Skin of body (tissue), 2 donors: Measurements from ENCODE around the gene SYNGR1. TPM values are rescaled to one million over a fixed set of nuclear protein-coding genes. Genes with fewer than 3 reads are reported as not detected.
A peak's percentile ranks its signal among the peaks of the same experiment; 100 is the strongest.
"Not testable (repeated sequence)": the region's sequence is repeated elsewhere in the genome, so short reads cannot be mapped to it uniquely, and the experiment has no call there.

Experiments
- DNase-seq: peaks from one replicate; lab custom pipeline; 2025; lab: John Stamatoyannopoulos, UW
- total RNA-seq: library from RNA; depleted of rRNA; stranded (reverse); fragments of >200 nt; gene quantifications from one replicate; pipeline ENCODE4 v1.2.3, GENCODE V29; 2014

The SYNGR1 gene
- total RNA-seq, 1 donor from 2014 or later, result 14.6 TPM

- peak; percentile 26 for DNase-seq
These were observed 33.2 kb upstream of the SYNGR1 start for GRCh38 chr22:39316440-39317083.

DNA sequence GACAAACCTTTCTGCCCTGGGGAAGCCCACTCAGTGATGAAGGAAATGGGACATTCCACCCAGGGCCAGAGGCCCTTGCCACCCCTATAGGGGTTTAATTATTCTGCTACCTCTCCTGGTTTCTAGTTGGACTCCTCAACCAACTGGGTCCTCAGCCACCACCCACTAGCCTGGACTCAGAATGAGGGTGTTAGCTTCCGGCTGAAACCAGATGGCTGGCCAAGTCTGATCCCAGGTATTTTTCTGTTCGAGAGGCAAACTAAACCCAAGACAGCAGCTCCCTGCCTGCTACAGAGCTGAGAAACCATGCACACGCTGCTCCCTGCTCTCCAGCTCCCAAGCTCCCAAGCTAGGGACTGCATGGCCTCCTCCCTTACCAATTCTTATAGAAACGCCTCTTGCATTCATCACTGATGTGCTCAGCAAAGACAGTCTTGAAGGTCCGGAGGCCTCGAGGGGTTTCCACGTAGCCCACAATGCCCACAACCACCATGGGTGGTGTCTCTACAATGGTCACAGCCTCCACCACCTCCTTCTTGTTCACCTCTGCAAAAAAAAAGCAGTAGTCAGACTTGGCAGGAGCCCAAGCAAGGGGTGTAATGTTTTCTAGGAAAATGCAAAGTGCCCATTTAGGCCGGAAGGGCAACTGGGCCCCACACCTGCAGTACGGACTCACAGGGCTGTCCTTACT, 32.6 kb upstream of the SYNGR1 start:
- no peak for DNase-seq

GRCh38 chr22:39317775-39318506, 31.9 kb upstream of the SYNGR1 start:
- no peak for DNase-seq

- no peak for DNase-seq
These were observed 31.1 kb upstream of the SYNGR1 start for GRCh38 chr22:39318507-39319283.

DNA sequence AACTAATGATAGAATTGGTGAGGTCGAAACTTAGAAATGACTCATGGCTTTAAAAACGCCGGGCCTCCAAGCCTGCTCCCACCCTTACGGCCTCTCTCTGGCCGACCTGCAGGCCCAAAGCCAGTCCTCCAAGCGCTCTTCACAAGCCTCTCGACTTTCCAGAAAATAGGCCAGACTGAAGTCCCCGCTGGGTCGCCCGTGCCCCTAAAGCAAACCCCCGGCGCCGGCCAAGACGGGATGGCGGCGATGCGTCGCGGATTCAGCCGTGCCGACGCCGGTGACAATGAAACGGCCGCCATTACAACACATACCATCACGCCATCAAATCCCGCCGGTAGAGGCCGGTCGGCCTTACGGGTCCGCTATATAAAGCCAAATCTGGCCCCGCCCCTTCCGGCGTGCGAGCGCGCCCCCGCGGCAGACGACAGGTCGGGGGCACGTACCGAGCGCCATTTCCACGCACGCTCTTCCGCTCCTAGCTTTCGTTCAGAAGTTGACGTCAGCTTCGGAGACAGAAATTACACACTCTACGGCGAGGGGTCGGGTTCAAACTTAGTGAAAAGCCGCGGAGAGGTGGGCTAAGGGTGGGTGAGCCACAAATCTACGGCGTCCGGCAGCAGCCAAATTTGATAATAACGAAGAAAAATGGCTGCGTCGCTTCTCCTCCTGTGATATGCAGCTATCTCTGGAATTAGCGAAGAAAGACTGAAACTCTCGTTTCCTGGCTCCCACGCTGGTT, 30.3 kb upstream of the SYNGR1 start, which contains the start of gene RPL3:
RPL3 (minus strand) TSS at position 340 of the 739 bp plus-strand sequence; CDS start at position 314, 26 bp downstream.
- peak; percentile 99 for DNase-seq

- not testable (repeated sequence) for DNase-seq
These were observed 29.2 kb upstream of the SYNGR1 start for GRCh38 chr22:39320616-39321029.

DNA sequence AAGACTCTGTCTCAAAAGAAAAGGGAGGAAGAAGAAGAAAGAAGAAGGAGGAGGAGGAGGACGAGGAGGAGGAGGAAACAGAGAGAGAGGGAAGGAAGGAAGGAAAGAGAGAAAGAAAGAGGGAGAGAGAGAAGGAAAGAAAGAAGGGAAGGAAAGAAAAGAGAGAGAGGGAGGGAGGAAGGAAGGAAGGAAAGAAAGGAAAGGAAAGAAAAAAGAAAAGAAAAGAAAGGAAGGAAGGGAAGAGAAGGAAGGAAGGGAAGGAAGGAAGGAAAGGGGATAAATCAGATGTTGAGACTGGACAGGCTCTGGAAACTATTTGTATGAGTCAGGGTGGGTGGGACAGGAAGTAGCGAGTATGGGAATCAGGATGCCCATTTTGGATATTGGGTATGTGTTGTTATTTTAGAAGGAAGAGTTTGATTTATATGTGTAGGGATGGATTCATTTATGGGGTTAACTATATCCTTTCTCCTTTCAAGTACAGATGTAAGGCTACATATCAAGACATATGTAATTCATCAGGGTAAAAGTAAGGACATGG, 24.3 kb upstream of the SYNGR1 start:
- DNase-seq, result no peak

- no peak for DNase-seq
These were observed 21.6 kb upstream of the SYNGR1 start for GRCh38 chr22:39327995-39328754.

DNA sequence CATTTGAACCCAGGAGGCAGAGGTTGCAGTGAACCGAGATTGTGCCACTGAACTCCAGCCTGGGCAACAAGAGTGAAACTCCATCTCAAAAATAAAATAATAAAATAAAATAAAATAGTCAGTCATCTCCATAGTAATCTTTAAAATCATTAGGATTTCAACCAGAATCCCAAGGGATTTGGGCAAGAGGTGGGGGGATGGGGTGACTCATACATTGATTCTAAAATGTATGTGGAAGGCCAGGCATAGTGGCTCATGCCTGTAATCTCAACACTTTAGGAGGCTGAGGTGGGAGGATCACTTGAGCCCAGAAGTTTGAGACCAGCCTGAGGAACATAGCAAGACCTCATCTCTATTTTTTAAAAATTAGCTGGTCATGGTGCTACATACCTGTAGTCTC, 19.2 kb upstream of the SYNGR1 start:
- DNase-seq, result not testable (repeated sequence)

- DNase-seq, result peak; percentile 94
These were observed 17.2 kb upstream of the SYNGR1 start for GRCh38 chr22:39332441-39333064.

DNA sequence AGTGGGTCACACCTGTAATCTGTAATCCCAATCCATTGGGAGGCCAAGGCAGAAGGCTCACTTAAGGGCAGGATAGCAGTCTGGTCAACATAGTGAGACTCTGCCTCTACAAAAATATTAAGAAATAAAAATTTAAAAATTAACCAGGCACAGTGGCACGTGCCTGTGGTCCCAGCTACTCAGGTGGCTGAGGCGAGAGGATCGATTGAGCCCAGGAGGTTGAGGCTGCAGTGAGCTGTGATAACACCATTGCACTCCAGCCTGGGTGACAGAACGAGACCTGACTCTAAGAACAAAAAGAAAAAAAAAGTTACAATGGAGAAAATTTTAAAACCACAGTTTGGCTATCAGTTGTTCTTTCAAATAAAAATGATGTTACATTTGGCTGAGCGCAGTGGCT, 13.4 kb upstream of the SYNGR1 start:
- DNase-seq, result no peak

DNA sequence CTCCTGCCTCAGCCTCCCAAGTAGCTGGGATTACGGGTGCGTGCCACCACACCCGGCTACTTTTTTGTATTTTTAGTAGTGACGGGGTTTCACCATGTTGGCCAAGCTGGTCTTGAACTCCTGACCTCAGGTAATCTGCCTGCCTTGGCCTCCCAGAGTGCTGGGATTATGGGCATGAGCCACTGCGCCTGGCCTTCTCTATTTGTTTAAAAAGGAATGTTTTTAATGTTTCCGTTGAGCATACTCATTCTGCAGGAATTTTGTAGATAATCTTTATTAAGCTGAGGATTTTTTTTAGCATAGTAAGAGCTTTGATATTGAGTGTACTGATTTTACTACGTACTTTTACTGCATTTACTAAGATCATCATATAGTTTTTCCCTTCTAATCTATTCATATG, 10.0 kb upstream of the SYNGR1 start:
- DNase-seq, result not testable (repeated sequence)

DNA sequence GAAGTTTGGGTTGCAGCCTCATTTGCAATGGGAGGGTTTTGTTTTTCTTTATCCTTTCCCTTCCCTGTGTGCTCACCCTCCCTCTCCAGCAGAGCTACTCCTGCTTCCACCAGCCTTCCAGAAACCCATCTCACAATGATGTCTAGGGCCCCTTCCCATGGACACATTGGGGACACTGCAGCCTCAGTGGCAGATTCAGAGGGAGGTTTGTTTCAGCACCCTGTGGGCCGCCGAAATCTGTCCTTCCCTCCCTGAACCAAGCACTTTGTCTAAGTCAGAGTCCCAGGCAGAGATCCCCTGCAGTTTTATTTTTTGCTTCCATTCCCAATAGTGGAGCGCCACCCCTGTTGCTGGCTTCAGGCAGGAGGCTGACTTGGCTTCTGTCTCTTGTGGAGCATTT, 8.6 kb upstream of the SYNGR1 start:
- no peak for DNase-seq

DNA sequence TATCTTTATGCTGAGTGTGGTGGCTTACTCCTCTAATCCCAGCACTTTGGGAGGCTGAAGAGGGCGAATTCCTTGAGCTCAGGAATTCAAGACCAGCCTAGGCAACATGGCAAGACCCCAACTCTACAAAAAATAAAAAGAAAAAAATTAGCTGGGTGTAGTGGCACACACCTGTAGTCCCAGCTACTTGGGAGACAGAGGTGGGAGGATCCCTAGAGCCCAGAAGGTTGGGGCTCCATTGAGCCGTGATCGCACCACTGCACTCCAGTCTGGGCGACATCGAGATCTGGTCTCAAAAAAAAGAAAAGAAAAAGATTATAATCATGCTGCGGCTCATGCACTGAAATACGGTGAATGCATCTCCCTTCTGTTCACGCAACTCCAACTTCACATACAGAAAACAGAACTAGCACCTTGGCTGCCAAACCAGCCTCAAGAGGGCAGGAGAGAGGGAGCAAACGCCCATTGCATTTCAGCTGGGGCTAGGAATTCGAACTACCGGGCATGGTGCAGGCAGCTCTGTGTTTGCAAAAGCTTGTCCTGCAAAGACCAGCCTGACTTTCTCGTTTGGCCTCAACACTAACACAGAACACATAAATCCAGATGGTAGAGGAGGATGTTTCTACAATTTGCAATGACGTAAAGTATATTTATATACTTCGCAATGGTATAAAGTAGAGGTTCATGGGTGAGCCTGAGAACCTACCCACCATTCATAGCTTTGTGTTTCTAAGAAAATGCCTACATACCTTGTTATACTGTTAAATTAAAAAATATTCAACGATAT, 6.3 kb upstream of the SYNGR1 start:
- DNase-seq, result no peak

DNA sequence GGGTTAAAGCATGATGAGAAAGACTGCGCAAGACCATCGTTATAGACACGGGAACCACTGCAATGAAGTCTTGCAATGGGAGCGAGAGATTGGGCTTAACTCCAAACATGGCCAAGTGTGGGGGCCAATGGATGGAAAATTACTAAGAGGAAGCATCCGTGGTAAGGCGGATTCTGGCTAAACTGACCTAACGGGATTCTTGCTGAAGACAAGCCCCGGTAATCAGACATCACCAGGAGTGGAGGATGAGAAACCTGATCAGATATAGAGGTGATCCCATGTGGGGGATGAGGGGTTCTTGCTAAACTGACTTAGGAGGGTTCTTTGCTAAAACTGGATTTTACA, 5.8 kb upstream of the SYNGR1 start:
- DNase-seq, result no peak

DNA sequence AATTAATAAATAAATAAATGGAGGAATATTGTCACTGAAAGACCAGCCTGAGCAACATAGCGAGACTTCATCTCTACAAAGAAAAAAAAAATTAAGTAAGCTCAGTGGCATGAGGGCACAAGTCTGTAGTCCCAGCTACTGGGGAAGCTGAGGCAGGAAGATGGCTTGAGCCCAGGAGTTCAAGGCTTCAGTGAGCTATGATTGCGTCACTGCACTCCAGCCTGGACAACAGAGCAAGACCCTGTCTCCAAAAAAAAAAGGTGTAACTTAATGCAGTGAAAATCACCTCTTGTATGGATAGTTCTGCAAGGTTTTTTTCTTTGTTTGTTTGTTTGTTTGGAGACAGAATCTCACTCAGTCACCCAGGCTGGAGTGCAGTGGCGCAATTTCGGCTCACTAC, 4.6 kb upstream of the SYNGR1 start:
- DNase-seq, result no peak

GRCh38 chr22:39348909-39349505, 784 bp upstream of the SYNGR1 start:
- DNase-seq, result no peak

GRCh38 chr22:39349506-39349966, 255 bp upstream of the SYNGR1 start:
- DNase-seq, result peak; percentile 43
